Measurements from ENCODE around the gene HIRA. TPM values are rescaled to one million over a fixed set of nuclear protein-coding genes. Genes with fewer than 3 reads are reported as not detected.

Gene HIRA
- polyA plus RNA-seq, 4 donors, result 22.8 to 32.8 (median 31.2) TPM

GRCh38 chr22:19463491-19464469, 32.2 kb upstream of the HIRA start:
- DNase-seq (ENCODE audit: low read depth in 4 of 4, low spot score in 3 of 4), result no peak

- no peak for DNase-seq (ENCODE audit: low read depth in 4 of 4, low spot score in 3 of 4)
These were observed 31.5 kb upstream of the HIRA start for GRCh38 chr22:19463008-19463407.

- no peak for DNase-seq (ENCODE audit: low read depth in 4 of 4, low spot score in 3 of 4)
These were observed 30.0 kb upstream of the HIRA start for GRCh38 chr22:19461506-19461905.

GRCh38 chr22:19460036-19460435, 28.5 kb upstream of the HIRA start:
- no peak for DNase-seq (ENCODE audit: low read depth in 4 of 4, low spot score in 3 of 4)

- no peak for DNase-seq (ENCODE audit: low read depth in 4 of 4, low spot score in 3 of 4)
These were observed 26.4 kb upstream of the HIRA start for GRCh38 chr22:19457828-19458428.

GRCh38 chr22:19456541-19456940, 25.0 kb upstream of the HIRA start:
- DNase-seq (ENCODE audit: low read depth in 4 of 4, low spot score in 3 of 4), result no peak

GRCh38 chr22:19455585-19456370, 24.2 kb upstream of the HIRA start:
- DNase-seq (ENCODE audit: low read depth in 4 of 4, low spot score in 3 of 4), result no peak

- DNase-seq (ENCODE audit: low read depth in 4 of 4, low spot score in 3 of 4), result no peak
These were observed 23.5 kb upstream of the HIRA start for GRCh38 chr22:19455033-19455432.

- no peak for DNase-seq (ENCODE audit: low read depth in 4 of 4, low spot score in 3 of 4)
These were observed 22.6 kb upstream of the HIRA start for GRCh38 chr22:19454156-19454555.

GRCh38 chr22:19453718-19454117, 22.2 kb upstream of the HIRA start:
- no peak for DNase-seq (ENCODE audit: low read depth in 4 of 4, low spot score in 3 of 4)

- DNase-seq (ENCODE audit: low read depth in 4 of 4, low spot score in 3 of 4), result no peak
These were observed 20.0 kb upstream of the HIRA start for GRCh38 chr22:19451570-19451969.

- DNase-seq (ENCODE audit: low read depth in 4 of 4, low spot score in 3 of 4), result no peak
These were observed 19.0 kb upstream of the HIRA start for GRCh38 chr22:19450363-19451175.

- DNase-seq (ENCODE audit: low read depth in 4 of 4, low spot score in 3 of 4), result no peak
These were observed 17.9 kb upstream of the HIRA start for GRCh38 chr22:19449422-19449767.

- DNase-seq (ENCODE audit: low read depth in 4 of 4, low spot score in 3 of 4), result no peak
These were observed 17.3 kb upstream of the HIRA start for GRCh38 chr22:19448739-19449421.

GRCh38 chr22:19448076-19448607, 16.6 kb upstream of the HIRA start:
- DNase-seq (ENCODE audit: low read depth in 4 of 4, low spot score in 3 of 4), result no peak

- DNase-seq (ENCODE audit: low read depth in 4 of 4, low spot score in 3 of 4), result peak; percentile 76 to 88 (median 81)
These were observed 16.0 kb upstream of the HIRA start, which contains the start of gene C22orf39 for GRCh38 chr22:19447330-19448075. Gene C22orf39 (minus strand): TSS chr22:19447711. CDS start chr22:19447688, 23 bp downstream.

GRCh38 chr22:19446603-19447329, 15.2 kb upstream of the HIRA start:
- no peak for DNase-seq (ENCODE audit: low read depth in 4 of 4, low spot score in 3 of 4)
